GM19328 (cell line): ENCODE measurements around the gene OAS1.

Experiments
- ATAC-seq: cut with Tn5 transposase; IDR thresholded peaks from one replicate; pipeline ENCODE4 v1.9.1; 2021; ENCODE audit warnings: mild to moderate bottlenecking, moderate library complexity; ENCODE audit not compliant: unreplicated experiment

Gene OAS1

GRCh38 chr12:112906712-112907414 is at the start of gene OAS1:
TSS of gene OAS1 (plus strand) at chr12:112906962. CDS start at chr12:112907040, 78 bp downstream.
- peak; percentile 55 for ATAC-seq

- no peak for ATAC-seq
Observed at GRCh38 chr12:112859291-112859690, 47.5 kb upstream of the OAS1 start.

- no peak for ATAC-seq
Observed at GRCh38 chr12:112860181-112860580, 46.6 kb upstream of the OAS1 start.

- ATAC-seq: no peak
Observed at GRCh38 chr12:112861284-112861683, 45.5 kb upstream of the OAS1 start.

- no peak for ATAC-seq
Observed at GRCh38 chr12:112862636-112863290, 44.0 kb upstream of the OAS1 start.

- no peak for ATAC-seq
Observed at GRCh38 chr12:112868459-112869041, 38.2 kb upstream of the OAS1 start.

- no peak for ATAC-seq
Observed at GRCh38 chr12:112869091-112869490, 37.7 kb upstream of the OAS1 start.

- no peak for ATAC-seq
Observed at GRCh38 chr12:112869778-112870177, 37.0 kb upstream of the OAS1 start.

- no peak for ATAC-seq
Observed at GRCh38 chr12:112870267-112870980, 36.3 kb upstream of the OAS1 start.

GRCh38 chr12:112875608-112876007 is 31.2 kb upstream of the OAS1 start:
- no peak for ATAC-seq

- no peak for ATAC-seq
Observed at GRCh38 chr12:112876506-112876905, 30.3 kb upstream of the OAS1 start.

- no peak for ATAC-seq
Observed at GRCh38 chr12:112877006-112877405, 29.8 kb upstream of the OAS1 start.

- no peak for ATAC-seq
Observed at GRCh38 chr12:112878488-112878887, 28.3 kb upstream of the OAS1 start.

- no peak for ATAC-seq
Observed at GRCh38 chr12:112879191-112879705, 27.5 kb upstream of the OAS1 start.

- no peak for ATAC-seq
Observed at GRCh38 chr12:112881602-112882001, 25.2 kb upstream of the OAS1 start.

GRCh38 chr12:112885236-112885635 is 21.5 kb upstream of the OAS1 start:
- ATAC-seq: no peak

- ATAC-seq: no peak
Observed at GRCh38 chr12:112887550-112887949, 19.2 kb upstream of the OAS1 start.

GRCh38 chr12:112891093-112892024 is 15.4 kb upstream of the OAS1 start:
- no peak for ATAC-seq

- ATAC-seq: no peak
Observed at GRCh38 chr12:112892856-112893255, 13.9 kb upstream of the OAS1 start.

GRCh38 chr12:112894128-112894527 is 12.6 kb upstream of the OAS1 start:
- ATAC-seq: no peak
